Measurements from ENCODE around the gene APOOL.
"Not testable (repeated sequence)": the region's sequence is repeated elsewhere in the genome, so short reads cannot be mapped to it uniquely, and the experiment has no call there.

APOOL gene

DNA sequence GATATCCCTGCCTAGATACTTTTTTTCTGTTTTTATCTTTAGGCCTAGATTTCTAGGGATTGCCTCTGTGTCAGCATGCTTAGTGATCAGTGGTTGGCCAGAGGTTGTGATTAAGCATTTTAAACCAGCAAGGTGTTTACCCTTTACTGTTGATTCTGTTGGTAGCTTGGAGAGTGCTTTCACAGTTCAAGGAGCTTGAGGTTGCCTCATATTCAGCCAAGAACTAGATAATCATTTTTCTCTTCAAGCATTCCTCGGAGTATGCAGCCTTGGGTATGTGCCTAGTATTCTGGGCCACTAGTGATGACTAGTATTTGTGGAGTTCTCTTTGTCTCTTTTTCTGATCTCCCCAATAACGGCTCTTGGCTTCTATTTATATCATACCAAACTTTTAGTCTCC lies 20.4 kb downstream of the APOOL start:
- H3K4me3 ChIP-seq (ENCODE audit: low read depth in 1 of 2, low read length in 2 of 2), result no peak overlapping the region
- H3K27me3 ChIP-seq (ENCODE audit: low read depth, low read length), result no peaks in the 10 kb centered on the region
- H3K4me1 ChIP-seq (ENCODE audit: control insufficient read depth in 1 of 2, insufficient read depth in 2 of 2, low read length in 2 of 2), result no peaks in the 10 kb centered on the region
- H3K9me3 ChIP-seq (ENCODE audit: control insufficient read depth in 1 of 2, low read length in 2 of 2), result no peaks in the 10 kb centered on the region
- H3K27ac ChIP-seq (ENCODE audit: low read length), result no peak overlapping the region
- no peaks in the 10 kb centered on the region for H3K36me3 ChIP-seq (ENCODE audit: control insufficient read depth in 1 of 2, insufficient read depth in 2 of 2, low read length in 2 of 2)

DNA sequence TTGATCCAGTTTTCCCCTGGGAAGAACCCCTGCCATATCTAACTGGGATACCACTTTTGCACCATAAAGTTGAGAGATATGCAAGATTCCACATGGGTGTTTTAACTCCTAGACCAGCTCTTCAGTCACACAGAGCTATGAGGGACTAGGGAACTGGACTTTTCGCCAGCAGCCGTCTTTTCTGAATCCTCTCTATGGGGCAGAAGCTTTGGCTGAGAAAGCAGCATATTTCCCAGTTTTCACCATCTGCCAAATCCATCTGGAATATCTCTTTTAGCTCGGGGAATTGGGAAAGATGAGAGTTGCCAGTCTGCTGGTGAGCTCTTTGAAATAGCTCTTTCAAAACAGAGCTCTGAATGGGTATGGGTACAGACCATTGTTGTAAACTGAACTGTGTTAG lies 20.9 kb downstream of the APOOL start:
- no peak overlapping the region for H3K4me3 ChIP-seq (ENCODE audit: low read depth in 1 of 2, low read length in 2 of 2)
- H3K36me3 ChIP-seq (ENCODE audit: control insufficient read depth in 1 of 2, insufficient read depth in 2 of 2, low read length in 2 of 2), result no peaks in the 10 kb centered on the region
- H3K27ac ChIP-seq (ENCODE audit: low read length), result no peak overlapping the region
- H3K4me1 ChIP-seq (ENCODE audit: control insufficient read depth in 1 of 2, insufficient read depth in 2 of 2, low read length in 2 of 2), result no peaks in the 10 kb centered on the region
- no peaks in the 10 kb centered on the region for H3K9me3 ChIP-seq (ENCODE audit: control insufficient read depth in 1 of 2, low read length in 2 of 2)
- no peaks in the 10 kb centered on the region for H3K27me3 ChIP-seq (ENCODE audit: low read depth, low read length)

DNA sequence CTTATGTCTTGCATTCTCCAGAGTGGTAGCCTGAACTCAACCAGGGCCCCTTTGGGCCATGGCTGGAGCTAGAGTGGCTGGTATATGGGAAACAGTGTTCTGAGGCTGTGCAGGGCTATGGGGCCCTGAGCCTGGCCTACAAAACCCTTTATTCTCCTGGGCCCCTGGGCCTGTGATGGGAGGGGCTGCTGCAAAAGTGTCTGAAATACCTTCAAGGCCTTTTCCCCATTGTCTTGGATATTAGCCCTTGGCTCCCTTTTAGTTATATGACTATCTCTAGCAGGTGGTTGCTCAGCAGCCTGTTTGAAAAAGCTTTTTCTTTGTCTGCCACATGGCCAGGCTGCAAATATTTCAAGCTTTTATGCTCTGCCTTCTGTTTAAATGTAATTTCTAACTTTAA lies 22.5 kb downstream of the APOOL start:
- no peaks in the 10 kb centered on the region for H3K36me3 ChIP-seq (ENCODE audit: control insufficient read depth in 1 of 2, insufficient read depth in 2 of 2, low read length in 2 of 2)
- no peaks in the 10 kb centered on the region for H3K4me1 ChIP-seq (ENCODE audit: control insufficient read depth in 1 of 2, insufficient read depth in 2 of 2, low read length in 2 of 2)
- no peak overlapping the region for H3K27ac ChIP-seq (ENCODE audit: low read length)

DNA sequence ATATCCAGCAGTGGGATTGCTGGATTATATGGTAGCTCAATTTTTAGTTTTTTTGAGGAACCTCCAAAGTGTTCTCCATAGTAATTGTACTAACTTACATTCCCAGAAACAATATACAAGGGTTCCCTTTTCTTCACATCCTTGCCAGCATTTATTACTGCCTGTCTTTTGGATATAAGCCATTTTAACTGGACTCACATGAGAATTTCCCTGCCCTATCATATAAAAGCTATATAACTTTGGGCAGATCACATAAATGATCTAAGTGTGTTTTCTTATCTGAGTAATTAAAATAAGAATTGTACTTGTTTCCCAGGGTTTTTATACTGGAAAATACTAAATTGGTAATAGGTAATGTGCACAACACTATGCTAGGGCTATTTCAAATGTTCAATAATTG lies 25.4 kb downstream of the APOOL start:
- no peaks in the 10 kb centered on the region for H3K36me3 ChIP-seq (ENCODE audit: control insufficient read depth in 1 of 2, insufficient read depth in 2 of 2, low read length in 2 of 2)
- no peaks in the 10 kb centered on the region for H3K9me3 ChIP-seq (ENCODE audit: control insufficient read depth in 1 of 2, low read length in 2 of 2)
- H3K27me3 ChIP-seq (ENCODE audit: low read depth, low read length), result no peaks in the 10 kb centered on the region
- no peak overlapping the region for H3K4me3 ChIP-seq (ENCODE audit: low read depth in 1 of 2, low read length in 2 of 2)
- H3K27ac ChIP-seq (ENCODE audit: low read length), result no peak overlapping the region
- H3K4me1 ChIP-seq (ENCODE audit: control insufficient read depth in 1 of 2, insufficient read depth in 2 of 2, low read length in 2 of 2), result no peaks in the 10 kb centered on the region

More for the DNA sequence above, 22.5 kb downstream of the APOOL start:
- Histone ChIP-seq H3K4me3 (ENCODE audit: low read depth in 1 of 2, low read length in 2 of 2) (no peak overlapping the region), H3K9me3 (ENCODE audit: control insufficient read depth in 1 of 2, low read length in 2 of 2) (no peaks in the 10 kb centered on the region), H3K27me3 (ENCODE audit: low read depth, low read length) (no peaks in the 10 kb centered on the region)

DNA sequence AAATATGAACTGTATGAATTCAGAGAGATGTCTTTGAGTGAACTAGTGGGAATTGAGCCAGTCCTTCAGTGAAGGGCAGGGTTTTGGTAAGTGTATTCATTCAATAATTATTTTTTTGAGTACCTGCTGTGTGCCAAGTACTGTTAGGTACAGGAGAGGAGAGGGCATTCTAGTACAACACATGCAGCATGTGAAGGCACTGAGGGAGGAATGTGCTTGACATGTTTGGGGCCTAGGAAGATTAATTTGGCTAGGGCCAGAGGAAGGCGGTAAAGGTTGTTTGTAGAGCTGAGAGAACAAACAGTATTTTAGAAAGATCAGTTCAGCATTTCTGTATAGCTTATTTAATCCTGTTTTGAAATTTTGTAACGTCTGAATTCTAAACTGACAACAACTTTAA lies 27.8 kb downstream of the APOOL start:
- Histone ChIP-seq H3K9me3 (ENCODE audit: control insufficient read depth in 1 of 2, low read length in 2 of 2) (no peaks in the 10 kb centered on the region), H3K4me3 (ENCODE audit: low read depth in 1 of 2, low read length in 2 of 2) (no peak overlapping the region), H3K36me3 (ENCODE audit: control insufficient read depth in 1 of 2, insufficient read depth in 2 of 2, low read length in 2 of 2) (no peaks in the 10 kb centered on the region), H3K27me3 (ENCODE audit: low read depth, low read length) (no peaks in the 10 kb centered on the region), H3K4me1 (ENCODE audit: control insufficient read depth in 1 of 2, insufficient read depth in 2 of 2, low read length in 2 of 2) (no peaks in the 10 kb centered on the region), H3K27ac (ENCODE audit: low read length) (no peak overlapping the region)

DNA sequence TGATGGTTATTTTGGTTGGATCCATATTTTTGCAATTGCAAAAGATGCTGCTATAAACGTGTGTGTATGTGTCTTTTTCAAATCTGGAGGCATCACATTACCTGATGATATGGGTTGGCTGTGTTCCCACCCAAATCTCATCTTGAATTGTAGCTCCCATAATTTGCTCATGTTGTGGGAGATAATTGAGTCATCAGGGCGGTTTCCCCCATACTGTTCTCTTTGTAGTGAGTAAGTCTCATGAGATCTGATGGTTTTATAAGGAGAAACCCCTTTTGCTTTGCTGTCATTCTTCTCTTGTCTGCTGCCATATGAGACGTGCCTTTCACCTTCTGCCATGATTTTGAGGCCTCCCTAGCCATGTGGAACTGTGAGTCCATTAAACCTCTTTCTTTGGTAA lies 33.4 kb downstream of the APOOL start:
- H3K27me3 ChIP-seq (ENCODE audit: low read depth, low read length), result no peaks in the 10 kb centered on the region
- H3K4me1 ChIP-seq (ENCODE audit: control insufficient read depth in 1 of 2, insufficient read depth in 2 of 2, low read length in 2 of 2), result no peaks in the 10 kb centered on the region
- H3K9me3 ChIP-seq (ENCODE audit: control insufficient read depth in 1 of 2, low read length in 2 of 2), result peaks cover 0 to 2% of the 10 kb centered on the region in 2 donors
- no peak overlapping the region for H3K4me3 ChIP-seq (ENCODE audit: low read depth in 1 of 2, low read length in 2 of 2)
- no peak overlapping the region for H3K27ac ChIP-seq (ENCODE audit: low read length)
- H3K36me3 ChIP-seq (ENCODE audit: control insufficient read depth in 1 of 2, insufficient read depth in 2 of 2, low read length in 2 of 2), result no peaks in the 10 kb centered on the region

DNA sequence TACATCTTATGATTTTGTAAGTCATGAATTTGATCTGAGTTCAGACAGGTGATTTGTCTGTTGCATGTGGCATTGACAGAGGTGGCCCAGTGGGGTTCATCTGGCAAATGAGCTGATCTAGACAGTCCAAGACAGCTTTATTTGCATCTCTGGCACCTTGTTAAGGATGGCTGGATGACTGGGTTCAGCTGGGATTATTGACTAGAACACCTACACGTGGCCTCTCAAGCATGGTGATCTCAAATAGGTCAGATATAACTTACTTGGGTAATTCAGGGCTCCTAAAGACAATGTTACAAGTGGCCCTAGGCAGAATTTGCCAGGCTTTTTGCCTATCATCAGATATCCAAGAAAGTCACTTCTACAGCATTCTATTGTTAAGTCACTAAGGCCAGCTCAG lies 48.0 kb downstream of the APOOL start:
- Histone ChIP-seq H3K27me3 (ENCODE audit: low read depth, low read length) (no peaks in the 10 kb centered on the region), H3K4me1 (ENCODE audit: control insufficient read depth in 1 of 2, insufficient read depth in 2 of 2, low read length in 2 of 2) (no peaks in the 10 kb centered on the region), H3K9me3 (ENCODE audit: control insufficient read depth in 1 of 2, low read length in 2 of 2) (no peaks in the 10 kb centered on the region), H3K4me3 (ENCODE audit: low read depth in 1 of 2, low read length in 2 of 2) (no peak overlapping the region), H3K27ac (ENCODE audit: low read length) (peak overlapping the region; percentile 51), H3K36me3 (ENCODE audit: control insufficient read depth in 1 of 2, insufficient read depth in 2 of 2, low read length in 2 of 2) (no peaks in the 10 kb centered on the region)

DNA sequence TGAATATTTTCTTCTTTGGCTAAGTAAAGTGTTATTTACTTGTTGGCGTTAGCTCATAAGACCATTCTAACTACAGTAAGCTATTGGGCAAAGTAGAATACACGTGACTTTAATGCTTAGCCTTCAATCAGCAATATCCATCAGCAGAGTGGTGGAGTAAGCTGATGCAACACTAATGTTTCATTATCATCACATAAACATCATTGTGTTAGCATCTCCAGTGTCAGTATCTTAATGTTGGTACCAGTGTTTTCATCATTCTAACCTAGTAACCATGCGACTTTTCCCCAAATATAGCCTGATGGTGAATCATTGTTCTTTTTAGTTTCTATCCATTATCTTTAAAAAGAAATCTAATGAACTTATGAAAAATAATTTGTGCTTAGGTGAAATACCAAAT lies 48.5 kb downstream of the APOOL start:
- Histone ChIP-seq H3K27ac (ENCODE audit: low read length) (peak overlapping the region; percentile 51), H3K27me3 (ENCODE audit: low read depth, low read length) (no peaks in the 10 kb centered on the region), H3K36me3 (ENCODE audit: control insufficient read depth in 1 of 2, insufficient read depth in 2 of 2, low read length in 2 of 2) (no peaks in the 10 kb centered on the region), H3K4me3 (ENCODE audit: low read depth in 1 of 2, low read length in 2 of 2) (no peak overlapping the region), H3K9me3 (ENCODE audit: control insufficient read depth in 1 of 2, low read length in 2 of 2) (no peaks in the 10 kb centered on the region), H3K4me1 (ENCODE audit: control insufficient read depth in 1 of 2, insufficient read depth in 2 of 2, low read length in 2 of 2) (no peaks in the 10 kb centered on the region)

DNA sequence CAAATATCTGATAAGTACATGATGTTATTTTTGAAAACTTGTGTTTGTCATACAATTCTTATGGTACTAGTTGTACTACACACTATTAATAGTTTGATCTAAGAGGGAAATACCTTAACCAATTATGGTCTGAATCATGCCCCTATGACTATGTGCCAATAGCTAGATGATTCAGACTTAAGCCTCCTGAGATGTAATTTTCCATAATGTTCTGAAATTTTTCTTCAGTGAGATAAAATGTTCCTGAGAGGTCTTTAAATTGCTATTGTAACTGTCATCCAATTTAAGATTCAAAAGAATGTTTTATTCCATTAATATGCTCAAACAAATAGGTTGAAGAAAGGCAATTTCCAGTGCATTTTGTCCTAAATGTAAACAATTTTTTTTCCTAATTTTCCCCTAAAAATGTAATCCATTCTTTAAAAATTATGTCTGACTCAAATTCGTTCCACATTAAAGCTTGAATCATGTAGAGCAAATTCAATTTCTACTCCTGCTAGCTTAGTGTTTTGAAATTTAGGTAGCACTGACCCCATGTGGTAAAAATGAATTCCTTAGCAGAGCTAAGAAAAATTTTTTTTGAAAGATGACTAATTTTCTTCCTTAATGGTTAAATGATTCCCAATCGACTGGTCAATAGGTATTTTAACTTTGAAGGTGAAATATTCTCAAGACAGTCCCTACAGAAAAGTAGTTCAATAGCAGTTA lies 49.1 kb downstream of the APOOL start:
- no peaks in the 10 kb centered on the region for H3K9me3 ChIP-seq (ENCODE audit: control insufficient read depth in 1 of 2, low read length in 2 of 2)
- H3K36me3 ChIP-seq (ENCODE audit: control insufficient read depth in 1 of 2, insufficient read depth in 2 of 2, low read length in 2 of 2), result no peaks in the 10 kb centered on the region
- no peak overlapping the region for H3K4me3 ChIP-seq (ENCODE audit: low read depth in 1 of 2, low read length in 2 of 2)
- H3K27ac ChIP-seq (ENCODE audit: low read length), result no peak overlapping the region
- H3K27me3 ChIP-seq (ENCODE audit: low read depth, low read length), result no peaks in the 10 kb centered on the region
- H3K4me1 ChIP-seq (ENCODE audit: control insufficient read depth in 1 of 2, insufficient read depth in 2 of 2, low read length in 2 of 2), result no peaks in the 10 kb centered on the region

DNA sequence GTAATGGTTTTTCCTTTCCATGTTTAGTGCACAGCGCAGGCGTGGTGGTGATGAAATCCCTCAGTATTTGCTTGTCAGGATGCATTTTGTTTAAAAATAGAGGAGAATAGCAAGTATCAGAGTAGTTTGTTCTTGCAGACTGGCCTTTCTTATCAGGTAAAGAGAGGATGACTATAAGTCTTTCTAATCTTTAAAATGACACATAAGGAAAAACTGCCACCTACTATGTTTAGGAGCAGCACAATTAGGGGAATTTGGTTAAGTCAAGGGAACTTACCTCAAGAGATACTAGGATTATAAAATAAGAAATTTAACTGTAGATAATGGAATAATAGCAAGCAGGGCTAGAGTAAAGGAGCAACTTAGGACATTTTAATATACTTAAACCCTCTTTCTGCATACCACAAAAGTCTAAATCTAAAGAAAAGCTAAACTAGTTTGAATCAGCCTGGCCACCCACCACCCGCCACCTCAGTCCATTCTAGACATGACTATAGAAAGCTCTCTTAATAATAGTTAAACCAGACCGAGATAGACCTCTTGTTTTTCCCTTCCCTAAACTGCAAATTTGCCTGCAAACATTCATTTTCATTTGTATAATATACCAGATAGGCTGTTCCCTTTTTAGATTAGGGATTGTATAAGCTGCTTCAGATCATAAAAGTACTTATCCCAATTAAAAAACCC lies 62.0 kb downstream of the APOOL start:
- Histone ChIP-seq H3K4me1 (ENCODE audit: control insufficient read depth in 1 of 2, insufficient read depth in 2 of 2, low read length in 2 of 2) (no peaks in the 10 kb centered on the region), H3K27ac (ENCODE audit: low read length) (no peak overlapping the region), H3K9me3 (ENCODE audit: control insufficient read depth in 1 of 2, low read length in 2 of 2) (no peaks in the 10 kb centered on the region), H3K4me3 (ENCODE audit: low read depth in 1 of 2, low read length in 2 of 2) (no peak overlapping the region), H3K27me3 (ENCODE audit: low read depth, low read length) (no peaks in the 10 kb centered on the region), H3K36me3 (ENCODE audit: control insufficient read depth in 1 of 2, insufficient read depth in 2 of 2, low read length in 2 of 2) (no peaks in the 10 kb centered on the region)

DNA sequence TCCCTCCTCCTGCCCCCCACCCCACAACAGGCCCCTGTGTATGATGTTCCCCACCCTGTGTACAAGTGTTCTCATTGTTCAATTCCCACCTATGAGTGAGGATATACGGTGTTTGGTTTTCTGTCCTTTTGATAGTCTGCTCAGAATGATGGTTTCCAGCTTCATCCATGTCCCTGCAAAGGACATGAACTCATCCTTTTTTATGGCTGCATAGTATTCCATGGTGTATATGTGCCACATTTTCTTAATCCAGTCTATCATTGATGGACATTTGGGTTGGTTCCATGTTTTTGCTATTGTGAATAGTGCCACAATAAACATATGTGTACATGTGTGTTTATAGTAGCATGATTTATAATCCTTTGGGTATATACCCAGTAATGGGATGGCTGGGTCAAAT lies 73.6 kb downstream of the APOOL start:
- not testable (repeated sequence) for H3K9me3 ChIP-seq (ENCODE audit: control insufficient read depth in 1 of 2, low read length in 2 of 2); H3K4me3 ChIP-seq (ENCODE audit: low read depth in 1 of 2, low read length in 2 of 2); H3K4me1 ChIP-seq (ENCODE audit: control insufficient read depth in 1 of 2, insufficient read depth in 2 of 2, low read length in 2 of 2); H3K36me3 ChIP-seq (ENCODE audit: control insufficient read depth in 1 of 2, insufficient read depth in 2 of 2, low read length in 2 of 2); H3K27me3 ChIP-seq (ENCODE audit: low read depth, low read length); H3K27ac ChIP-seq (ENCODE audit: low read length)
